IPS DF 6.9 (cell line): ENCODE results near the gene RAD51B.
"Not testable (repeated sequence)": the region's sequence is repeated elsewhere in the genome, so short reads cannot be mapped to it uniquely, and the experiment has no call there.

Source experiments
- DNase-seq: peaks from one replicate; pipeline ENCODE4 v3.0.0-alpha.2; 2013; ENCODE audit warnings: low read depth, low spot score
- H3K27ac ChIP-seq: one replicate; pipeline ENCODE4 v1.5.1; 2013; ENCODE audit warnings: low read length, control low read depth
- H3K27me3 ChIP-seq: 2 replicates; pipeline ENCODE4 v1.6.1; 2013; ENCODE audit warnings: mild to moderate bottlenecking, low read length; ENCODE audit not compliant: control insufficient read depth, insufficient read depth
- H3K36me3 ChIP-seq: 2 replicates; pipeline ENCODE4 v1.6.1; 2013; ENCODE audit warnings: low read length; ENCODE audit not compliant: control insufficient read depth, insufficient read depth
- H3K4me1 ChIP-seq: 2 replicates; pipeline ENCODE4 v1.6.1; 2013; ENCODE audit warnings: low read length; ENCODE audit not compliant: control insufficient read depth, insufficient read depth
- H3K4me3 ChIP-seq: 2 replicates; pipeline ENCODE4 v1.5.1; 2013; ENCODE audit warnings: mild to moderate bottlenecking, low read length
- H3K9me3 ChIP-seq: 2 replicates; pipeline ENCODE4 v1.6.1; 2013; ENCODE audit warnings: low read length, inconsistent platforms; ENCODE audit not compliant: control insufficient read depth, insufficient read depth
- WGBS: extraction: QIAGEN DNeasy Blood & Tissue Kit; methylation state at CpG from one replicate; pipeline ENCODE4 v1.1.7; 2013; ENCODE audit warnings: mixed read lengths, missing lambda C conversion rate; ENCODE audit not compliant: insufficient read length, insufficient coverage; 5-methylcytosine and 5-hydroxymethylcytosine counted together

The RAD51B gene

GRCh38 chr14:67963960-67964812, 144.6 kb downstream of the RAD51B start:
- no peak for DNase-seq
- Histone ChIP-seq H3K9me3 (no peaks in the 10 kb centered on the region; the same call in 1 of the 2 replicates), H3K4me1 (no peaks in the 10 kb centered on the region), H3K27ac (no peak overlapping the region), H3K36me3 (no peaks in the 10 kb centered on the region), H3K4me3 (no peak overlapping the region), H3K27me3 (no peaks in the 10 kb centered on the region)
- 100% methylated on average over 2 of the region's 6 CpGs for WGBS

DNA sequence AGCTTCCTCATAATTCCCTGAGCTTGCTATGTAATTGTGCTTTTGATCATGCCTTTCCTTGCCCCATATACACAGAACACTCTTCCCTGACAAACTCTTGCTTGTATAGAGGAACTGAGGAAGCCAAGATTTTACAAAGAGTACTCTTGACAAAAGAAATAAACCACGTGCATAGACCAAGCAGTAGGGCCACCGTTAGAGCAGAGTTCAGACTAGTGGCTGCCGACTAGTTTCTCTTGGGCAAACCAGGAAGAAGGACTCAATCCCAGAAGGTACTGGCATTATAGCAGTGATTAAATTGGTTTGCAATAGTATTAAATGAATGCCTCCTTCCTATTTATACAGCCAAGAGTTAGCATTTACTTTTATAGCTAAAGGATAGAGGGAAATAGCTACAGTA, 146.1 kb downstream of the RAD51B start:
- Histone ChIP-seq H3K9me3 (no peaks in the 10 kb centered on the region; the same call in 1 of the 2 replicates), H3K36me3 (no peaks in the 10 kb centered on the region), H3K4me3 (no peak overlapping the region), H3K27me3 (no peaks in the 10 kb centered on the region), H3K4me1 (no peaks in the 10 kb centered on the region; the same call in 1 of the 2 replicates), H3K27ac (no peak overlapping the region)
- no CpG with 5 or more reads among the region's 3 CpGs for WGBS
- no peak for DNase-seq

DNA sequence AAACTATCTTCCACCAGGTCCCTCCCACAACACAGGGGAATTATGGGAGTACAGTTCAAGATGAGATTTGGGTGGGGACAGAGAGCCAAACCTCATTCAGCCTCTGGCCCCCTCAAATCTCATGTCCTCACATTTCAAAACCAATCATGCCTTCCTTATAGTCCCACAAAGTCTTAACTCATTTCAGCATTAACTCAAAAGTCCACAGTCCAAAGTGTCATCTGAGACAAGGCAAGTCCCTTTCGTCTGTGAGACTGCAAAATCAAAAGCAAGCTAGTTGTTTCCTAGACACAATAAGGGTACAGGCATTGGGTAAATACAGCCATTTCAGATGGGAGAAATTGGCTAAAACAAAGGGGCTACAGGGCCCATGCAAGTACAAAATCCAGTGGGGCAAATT, 147.6 kb downstream of the RAD51B start:
- Histone ChIP-seq H3K9me3 (no peaks in the 10 kb centered on the region; the same call in 1 of the 2 replicates), H3K27me3 (no peaks in the 10 kb centered on the region), H3K4me3 (no peak overlapping the region), H3K36me3 (no peaks in the 10 kb centered on the region), H3K27ac (no peak overlapping the region), H3K4me1 (no peaks in the 10 kb centered on the region; the same call in 1 of the 2 replicates)
- DNase-seq, result no peak
- no CpG with 5 or more reads among the region's 1 CpG for whole genome bisulfite sequencing

DNA sequence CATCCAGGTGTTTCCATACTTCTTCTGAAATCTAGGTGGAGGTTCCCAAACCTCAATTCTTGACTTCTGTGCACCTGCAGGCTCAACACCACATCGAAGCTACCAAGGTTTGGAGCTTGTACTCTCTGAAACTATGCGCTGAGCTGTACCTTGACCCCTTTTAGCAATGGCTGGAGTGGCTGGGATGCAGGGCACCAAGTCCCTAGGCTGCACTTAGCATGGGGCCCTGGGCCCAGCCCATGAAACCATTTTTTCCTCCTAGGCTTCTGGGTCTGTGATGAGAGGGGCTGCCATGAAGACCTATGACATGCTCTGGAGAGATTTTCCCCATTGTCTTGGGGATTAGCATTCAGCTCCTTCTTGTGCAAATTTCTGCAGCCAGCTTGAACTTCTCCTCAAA, 148.4 kb downstream of the RAD51B start:
- no CpG with 5 or more reads among the region's 2 CpGs for WGBS
- H3K27me3 ChIP-seq, H3K9me3 ChIP-seq, H3K4me3 ChIP-seq, DNase-seq, H3K4me1 ChIP-seq, H3K36me3 ChIP-seq, H3K27ac ChIP-seq: not testable (repeated sequence)

DNA sequence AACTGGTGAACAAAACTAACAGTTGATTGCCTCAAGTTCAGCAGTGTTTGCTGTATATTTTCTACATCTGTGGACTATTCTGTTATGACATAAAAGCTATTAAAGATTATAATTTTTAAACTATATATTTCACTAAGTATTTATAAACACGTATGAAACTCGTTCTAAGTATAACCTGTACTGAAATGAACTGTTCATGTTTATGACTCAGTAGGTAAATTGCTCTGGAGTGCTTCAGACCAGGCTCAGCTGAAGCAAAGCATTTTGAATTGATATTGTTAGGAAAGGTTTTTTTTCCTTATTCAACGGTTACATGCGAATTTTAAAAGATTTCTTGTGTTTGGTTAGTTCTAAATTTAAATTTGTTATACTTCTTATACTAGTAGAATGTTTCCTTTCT, 151.3 kb downstream of the RAD51B start:
- H3K4me3 ChIP-seq, result no peak overlapping the region
- DNase-seq, result no peak
- no peaks in the 10 kb centered on the region for H3K36me3 ChIP-seq
- no peaks in the 10 kb centered on the region; the same call in 1 of the 2 replicates for H3K4me1 ChIP-seq
- no peaks in the 10 kb centered on the region; the same call in 1 of the 2 replicates for H3K9me3 ChIP-seq
- H3K27ac ChIP-seq, result no peak overlapping the region
- whole genome bisulfite sequencing, result no CpG with 5 or more reads among the region's 4 CpGs
- no peaks in the 10 kb centered on the region for H3K27me3 ChIP-seq

- no peak for DNase-seq
- no peak overlapping the region for H3K27ac ChIP-seq
- no CpG with 5 or more reads among the region's 4 CpGs for WGBS
Measured at GRCh38 chr14:67971627-67972625, 152.3 kb downstream of the RAD51B start.

GRCh38 chr14:67973436-67973835, 153.9 kb downstream of the RAD51B start:
- Histone ChIP-seq H3K27me3 (no peaks in the 10 kb centered on the region), H3K9me3 (no peaks in the 10 kb centered on the region), H3K4me1 (no peaks in the 10 kb centered on the region; the same call in 1 of the 2 replicates), H3K36me3 (no peaks in the 10 kb centered on the region), H3K27ac (no peak overlapping the region), H3K4me3 (no peak overlapping the region)
- DNase-seq, result no peak

More at GRCh38 chr14:67971627-67972625, 152.3 kb downstream of the RAD51B start:
- no peaks in the 10 kb centered on the region; the same call in 1 of the 2 replicates for H3K9me3 ChIP-seq
- H3K27me3 ChIP-seq, result no peaks in the 10 kb centered on the region
- no peaks in the 10 kb centered on the region for H3K36me3 ChIP-seq
- H3K4me1 ChIP-seq, result no peaks in the 10 kb centered on the region; the same call in 1 of the 2 replicates
- H3K4me3 ChIP-seq, result no peak overlapping the region

GRCh38 chr14:67975470-67975869, 155.9 kb downstream of the RAD51B start:
- Histone ChIP-seq H3K27ac (no peak overlapping the region), H3K4me3 (no peak overlapping the region), H3K9me3 (no peaks in the 10 kb centered on the region), H3K4me1 (no peaks in the 10 kb centered on the region), H3K27me3 (no peaks in the 10 kb centered on the region), H3K36me3 (no peaks in the 10 kb centered on the region)
- WGBS, result no CpG with 5 or more reads among the region's 6 CpGs
- DNase-seq, result no peak

- no peak overlapping the region for H3K4me3 ChIP-seq
- no peaks in the 10 kb centered on the region for H3K27me3 ChIP-seq
- no peaks in the 10 kb centered on the region for H3K36me3 ChIP-seq
- no peak for DNase-seq
- no CpG with 5 or more reads among the region's 1 CpG for WGBS
- H3K27ac ChIP-seq, result no peak overlapping the region
- H3K4me1 ChIP-seq, result no peaks in the 10 kb centered on the region
- H3K9me3 ChIP-seq, result no peaks in the 10 kb centered on the region
Measured at GRCh38 chr14:67977434-67978034, 158.0 kb downstream of the RAD51B start.

GRCh38 chr14:67978749-67979148, 159.2 kb downstream of the RAD51B start:
- Histone ChIP-seq H3K4me1 (no peaks in the 10 kb centered on the region; the same call in 1 of the 2 replicates), H3K9me3 (no peaks in the 10 kb centered on the region), H3K27me3 (no peaks in the 10 kb centered on the region), H3K4me3 (no peak overlapping the region), H3K27ac (no peak overlapping the region), H3K36me3 (no peaks in the 10 kb centered on the region)
- no peak for DNase-seq
